Measurements from ENCODE around the gene ATF7.

DNA sequence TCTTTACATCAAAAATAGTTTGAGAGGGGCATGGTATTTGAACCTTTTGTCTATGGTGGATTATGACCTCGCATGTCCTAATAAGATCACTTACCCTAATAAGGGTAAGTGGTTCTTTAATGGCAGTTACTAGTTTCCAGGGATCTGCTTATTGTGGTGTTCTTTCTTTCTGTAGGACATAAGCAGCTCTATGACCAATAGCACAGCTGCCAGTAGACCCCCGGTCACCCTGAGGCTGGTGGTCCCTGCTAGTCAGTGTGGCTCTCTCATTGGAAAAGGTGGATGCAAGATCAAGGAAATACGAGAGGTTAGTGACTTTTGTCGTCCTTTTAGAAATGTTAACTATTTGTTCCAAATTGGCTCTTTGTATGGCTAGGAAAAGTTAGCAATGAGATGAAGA lies 167.1 kb downstream of the ATF7 start:
- TF ChIP-seq, protein P1, sequence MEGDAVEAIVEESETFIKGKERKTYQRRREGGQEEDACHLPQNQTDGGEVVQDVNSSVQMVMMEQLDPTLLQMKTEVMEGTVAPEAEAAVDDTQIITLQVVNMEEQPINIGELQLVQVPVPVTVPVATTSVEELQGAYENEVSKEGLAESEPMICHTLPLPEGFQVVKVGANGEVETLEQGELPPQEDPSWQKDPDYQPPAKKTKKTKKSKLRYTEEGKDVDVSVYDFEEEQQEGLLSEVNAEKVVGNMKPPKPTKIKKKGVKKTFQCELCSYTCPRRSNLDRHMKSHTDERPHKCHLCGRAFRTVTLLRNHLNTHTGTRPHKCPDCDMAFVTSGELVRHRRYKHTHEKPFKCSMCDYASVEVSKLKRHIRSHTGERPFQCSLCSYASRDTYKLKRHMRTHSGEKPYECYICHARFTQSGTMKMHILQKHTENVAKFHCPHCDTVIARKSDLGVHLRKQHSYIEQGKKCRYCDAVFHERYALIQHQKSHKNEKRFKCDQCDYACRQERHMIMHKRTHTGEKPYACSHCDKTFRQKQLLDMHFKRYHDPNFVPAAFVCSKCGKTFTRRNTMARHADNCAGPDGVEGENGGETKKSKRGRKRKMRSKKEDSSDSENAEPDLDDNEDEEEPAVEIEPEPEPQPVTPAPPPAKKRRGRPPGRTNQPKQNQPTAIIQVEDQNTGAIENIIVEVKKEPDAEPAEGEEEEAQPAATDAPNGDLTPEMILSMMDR (IDR thresholded peaks at IDR 0.05; ENCODE audit: low read depth, low read length, poor library complexity, severe bottlenecking), result no peak
- TF ChIP-seq EZH2phosphoT487 (IDR thresholded peaks at IDR 0.05; ENCODE audit: borderline replicate concordance, low read length), result no peak

All from DOHH2 (cell line).